GM21526 (cell line): ENCODE data around the gene ZCCHC17.
"Not testable (repeated sequence)": the region's sequence is repeated elsewhere in the genome, so short reads cannot be mapped to it uniquely, and the experiment has no call there.

Experiments
- ATAC-seq: cut with Tn5 transposase; IDR thresholded peaks from one replicate; pipeline ENCODE4 v1.9.1; 2021; ENCODE audit warnings: moderate library complexity; ENCODE audit not compliant: unreplicated experiment, low FRiP score

Gene ZCCHC17

GRCh38 chr1:31296486-31297276 lies at the start of gene ZCCHC17, which contains the start of gene SNRNP40:
Gene ZCCHC17, plus strand, starts transcription at chr1:31297032. Its CDS starts 13,067 bp downstream, at chr1:31310099.
Gene SNRNP40, minus strand, starts transcription at chr1:31296788. Its CDS starts 37 bp downstream, at chr1:31296751.
- peak; percentile 92 for ATAC-seq

GRCh38 chr1:31248276-31248675 lies 48.6 kb upstream of the ZCCHC17 start:
- ATAC-seq: no peak

GRCh38 chr1:31249854-31250253 lies 47.0 kb upstream of the ZCCHC17 start:
- no peak for ATAC-seq

DNA sequence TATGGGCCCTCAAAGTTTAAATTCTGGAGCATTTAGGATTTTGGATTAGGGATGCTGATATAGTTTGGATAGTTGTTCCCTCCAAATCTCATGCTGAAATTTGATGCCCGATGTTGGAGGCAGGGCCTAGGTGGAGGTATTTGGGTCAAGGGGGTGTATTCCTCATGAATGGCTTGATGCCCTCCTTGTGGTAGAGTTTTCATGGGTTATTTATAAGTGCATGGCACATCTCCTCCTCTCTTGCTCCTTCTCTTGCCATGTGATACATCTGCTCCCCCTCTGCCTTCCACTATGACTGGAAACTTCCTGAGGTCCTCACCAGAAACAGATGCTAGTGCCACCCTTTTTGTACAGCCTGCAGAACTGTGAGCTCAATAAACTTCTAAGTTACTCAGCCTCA lies 39.6 kb upstream of the ZCCHC17 start:
- ATAC-seq: no peak

DNA sequence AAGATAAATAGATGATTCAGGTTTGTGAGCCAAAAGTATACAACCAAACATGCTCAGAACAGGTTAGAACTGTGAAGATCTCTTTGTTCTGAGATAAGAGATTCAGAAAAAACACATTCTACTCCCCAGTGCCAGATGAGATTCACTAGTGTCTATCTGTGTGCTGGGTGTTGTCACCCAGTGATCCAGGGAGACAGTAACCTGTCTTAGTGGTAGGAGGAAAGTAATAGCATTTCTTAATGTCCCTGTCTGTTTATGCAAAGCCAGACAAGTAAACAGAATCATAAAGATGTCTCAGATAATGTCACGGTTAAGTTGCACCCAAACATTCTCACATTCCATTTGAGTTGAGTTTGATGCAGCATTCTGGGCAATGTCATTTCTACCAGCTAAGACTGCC lies 38.3 kb upstream of the ZCCHC17 start:
- no peak for ATAC-seq

DNA sequence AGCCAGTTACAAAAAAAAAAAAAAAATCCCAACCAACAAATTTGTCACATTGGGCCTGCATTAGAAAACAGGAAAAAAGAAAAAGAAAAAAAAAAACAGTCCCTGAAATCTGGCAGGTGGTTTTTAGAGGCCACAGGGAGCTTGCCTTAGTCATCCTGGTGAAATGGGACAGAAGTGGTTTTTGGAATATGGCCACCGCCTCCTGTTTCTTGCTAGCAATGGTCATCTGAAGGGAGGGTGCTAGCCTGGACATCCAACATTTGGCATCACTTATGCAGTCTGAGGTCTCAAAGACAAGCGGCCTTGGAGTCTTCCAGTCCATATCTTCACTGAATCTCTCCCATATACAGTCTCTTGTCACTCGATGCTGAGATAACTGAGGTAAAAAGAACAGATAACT lies 37.1 kb upstream of the ZCCHC17 start:
- ATAC-seq: no peak

DNA sequence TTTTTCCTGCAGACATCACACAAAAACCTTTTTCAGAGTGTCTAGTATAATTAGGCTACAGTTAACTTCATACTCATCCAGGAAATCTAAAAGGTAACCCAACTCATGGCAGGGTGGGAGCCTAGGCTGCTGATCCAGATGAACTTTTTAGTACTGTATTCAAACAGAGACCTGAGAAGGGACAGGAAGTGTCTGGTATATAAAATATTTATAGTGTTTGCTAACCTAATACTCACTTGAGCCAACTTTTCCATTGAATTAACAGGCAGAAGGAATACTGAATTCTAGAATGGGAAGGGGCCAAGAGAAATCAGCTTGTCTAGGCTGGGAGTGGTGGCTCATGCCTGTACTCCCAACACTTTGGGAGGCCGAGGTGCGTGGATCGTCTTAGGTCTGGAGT lies 34.9 kb upstream of the ZCCHC17 start:
- no peak for ATAC-seq

- ATAC-seq: not testable (repeated sequence)
Measured at GRCh38 chr1:31262393-31262792, 34.4 kb upstream of the ZCCHC17 start.

GRCh38 chr1:31263408-31263807 lies 33.4 kb upstream of the ZCCHC17 start:
- no peak for ATAC-seq

- no peak for ATAC-seq
Measured at GRCh38 chr1:31264790-31265386, 31.9 kb upstream of the ZCCHC17 start.

DNA sequence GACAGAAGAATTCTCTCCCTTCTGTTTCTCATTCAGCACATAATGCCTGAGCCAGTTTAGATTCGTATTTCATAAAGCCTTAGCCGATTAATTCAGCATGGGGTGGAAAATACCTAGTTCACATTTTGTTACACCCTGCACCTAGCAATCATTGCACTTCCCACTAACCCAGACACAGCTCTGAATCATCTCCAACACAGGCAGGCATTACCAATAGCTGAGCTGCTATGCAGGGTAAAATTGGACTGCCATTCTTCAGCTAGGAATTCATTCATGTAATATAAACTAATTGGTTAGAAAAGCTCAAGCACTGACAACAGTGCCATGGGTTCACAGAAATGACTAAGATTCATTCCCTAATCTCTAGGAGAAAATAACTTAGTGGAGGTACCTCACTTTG lies 30.3 kb upstream of the ZCCHC17 start:
- ATAC-seq: no peak

- ATAC-seq: no peak
Measured at GRCh38 chr1:31272369-31272768, 24.5 kb upstream of the ZCCHC17 start.

DNA sequence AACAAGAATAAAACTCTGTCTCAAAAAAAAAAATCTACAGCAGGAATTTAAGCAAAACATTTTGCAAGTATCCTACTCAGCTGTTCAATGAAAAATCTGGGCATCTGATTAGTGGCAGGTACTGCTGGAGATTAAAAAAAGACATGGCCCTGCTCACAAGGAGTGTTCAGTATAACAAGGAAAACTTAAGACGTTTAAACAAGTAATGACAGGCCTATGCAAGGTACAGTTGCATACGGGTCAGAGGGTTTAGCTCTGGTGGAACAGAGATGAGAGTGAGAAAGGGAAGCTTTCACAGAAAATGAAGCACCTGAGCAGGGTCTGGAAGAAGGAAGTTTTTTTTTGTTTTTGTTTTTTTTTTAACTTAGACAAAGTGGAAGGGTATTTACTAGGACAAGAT lies 23.2 kb upstream of the ZCCHC17 start:
- no peak for ATAC-seq

GRCh38 chr1:31282426-31282825 lies 14.4 kb upstream of the ZCCHC17 start:
- ATAC-seq: not testable (repeated sequence)

GRCh38 chr1:31287791-31288190 lies 9.0 kb upstream of the ZCCHC17 start:
- ATAC-seq: not testable (repeated sequence)

GRCh38 chr1:31289021-31289420 lies 7.8 kb upstream of the ZCCHC17 start:
- no peak for ATAC-seq

GRCh38 chr1:31295874-31296485 lies 852 bp upstream of the ZCCHC17 start:
- ATAC-seq: peak; percentile 8

- ATAC-seq: no peak
Measured at GRCh38 chr1:31297277-31298247, 730 bp downstream of the ZCCHC17 start.

DNA sequence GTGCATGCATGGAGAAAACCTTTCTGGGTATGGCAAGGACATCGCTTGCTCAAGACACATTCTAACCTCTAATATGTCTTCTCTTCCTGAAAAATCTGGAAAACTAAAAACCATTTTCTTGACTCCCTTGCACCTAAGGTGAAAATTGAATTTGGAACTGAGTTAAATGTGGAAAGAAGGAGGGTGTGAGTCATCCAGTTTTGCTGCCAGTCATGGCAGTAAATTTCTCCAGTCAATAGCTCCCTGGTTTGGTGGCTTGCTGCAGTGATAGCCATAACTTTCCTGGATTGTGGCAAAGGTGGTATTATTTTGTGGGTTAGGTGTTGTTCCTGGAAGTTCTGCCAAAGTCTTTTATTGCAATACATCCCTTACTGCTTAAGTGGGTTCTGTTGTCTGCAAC lies 2.5 kb downstream of the ZCCHC17 start:
- ATAC-seq: no peak

DNA sequence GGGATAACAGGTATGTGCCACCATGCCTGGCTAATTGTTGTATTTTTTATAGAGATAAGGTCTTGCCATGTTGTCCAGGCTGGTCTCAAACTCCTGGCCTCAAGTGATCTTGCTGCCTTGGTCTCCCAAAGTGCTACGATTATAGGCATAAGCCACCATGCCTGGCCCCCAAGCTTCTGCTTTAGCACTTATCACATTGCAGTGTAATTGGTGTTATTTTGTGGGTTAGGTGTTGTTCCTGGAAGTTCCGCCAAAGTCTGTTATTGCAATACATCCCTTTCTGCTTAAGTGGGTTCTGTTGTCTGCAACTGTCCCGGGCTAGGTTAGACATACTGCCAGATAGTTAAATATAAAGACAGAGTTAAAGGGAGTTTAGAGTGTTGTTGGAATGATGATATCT lies 3.4 kb downstream of the ZCCHC17 start:
- no peak for ATAC-seq
